PC-3 (cell line): ENCODE results near the gene LOXHD1. TPM values are rescaled to one million over a fixed set of nuclear protein-coding genes. Genes with fewer than 3 reads are reported as not detected.

Experiments used
- ATAC-seq: fragments of 200-7000 bp; cut with Tn5 transposase; 2 replicates; pipeline ENCODE4 v1.9.1; 2020; ENCODE audit warnings: mild to moderate bottlenecking, moderate library complexity
- BruUV-seq: library from RNA; stranded (reverse); fragments of 400-500 nt; replicated peaks from 2 replicates; lab custom pipeline; 2021; lab: Mats Ljungman, UMichigan
- CTCF ChIA-PET: fragments of 300-600 bp; sonication (Branson Sonifier 250); formaldehyde crosslinking; loops from one replicate; lab custom pipeline; 2022; ENCODE audit warnings: antibody characterized with exemption; lab: Charles Lee
- POLR2A ChIA-PET: fragments of 300-600 bp; sonication (Branson Sonifier 250); formaldehyde crosslinking; loops from one replicate; lab custom pipeline; 2022; ENCODE audit warnings: antibody characterized with exemption; ENCODE audit not compliant: unreplicated experiment; lab: Charles Lee
- DNase-seq: peaks from one replicate; pipeline ENCODE4 v3.0.0-alpha.2; 2015
- H2AFZ ChIP-seq: fragments of 300-600 bp; sonication (generic); 2 replicates; pipeline ENCODE4 v1.6.0; 2016; ENCODE audit warnings: antibody characterized with exemption, low read length
- H3F3A ChIP-seq: fragments of 300-600 bp; sonication (generic); one replicate; pipeline ENCODE4 v1.6.0; 2017; ENCODE audit warnings: antibody characterized with exemption, low read length, control low read depth, mild to moderate bottlenecking; ENCODE audit not compliant: unreplicated experiment
- H3K27ac ChIP-seq: fragments of 300-600 bp; sonication (generic); 2 replicates; pipeline ENCODE4 v1.5.1; 2016; ENCODE audit warnings: mild to moderate bottlenecking, low read length
- H3K27me3 ChIP-seq: fragments of 300-600 bp; sonication (generic); 2 replicates; pipeline ENCODE4 v1.6.1; 2016; ENCODE audit warnings: low read length, mixed read lengths
- H3K36me3 ChIP-seq: fragments of 300-600 bp; sonication (generic); 2 replicates; pipeline ENCODE4 v1.6.1; 2016; ENCODE audit warnings: low read depth, mixed run types, low read length, mixed read lengths
- H3K4me1 ChIP-seq: fragments of 300-600 bp; sonication (generic); 2 replicates; pipeline ENCODE4 v1.5.1; 2016; ENCODE audit warnings: low read length; ENCODE audit not compliant: insufficient read depth
- H3K4me2 ChIP-seq: fragments of 300-600 bp; sonication (generic); 2 replicates; pipeline ENCODE4 v1.6.0; 2016; ENCODE audit warnings: low read length
- H3K4me3 ChIP-seq: fragments of 300-600 bp; sonication (generic); 2 replicates; pipeline ENCODE4 v1.5.1; 2016; ENCODE audit warnings: mild to moderate bottlenecking, low read length, mixed read lengths
- H3K79me2 ChIP-seq: fragments of 300-600 bp; sonication (generic); 2 replicates; pipeline ENCODE4 v1.6.1; 2017; ENCODE audit warnings: low read length, mixed read lengths
- H3K9ac ChIP-seq: fragments of 300-600 bp; sonication (generic); 2 replicates; pipeline ENCODE4 v1.6.0; 2016; ENCODE audit warnings: mild to moderate bottlenecking, low read length
- H3K9me2 ChIP-seq: fragments of 300-600 bp; sonication (generic); replicated peaks from 2 replicates; pipeline ENCODE4 v1.6.1; 2016; ENCODE audit warnings: mixed run types, low read length, mixed read lengths
- H3K9me3 ChIP-seq: fragments of 300-600 bp; sonication (generic); 2 replicates; pipeline ENCODE4 v1.6.1; 2016; ENCODE audit warnings: low read length, mixed read lengths
- H4K20me1 ChIP-seq: fragments of 300-600 bp; sonication (generic); 2 replicates; pipeline ENCODE4 v1.6.1; 2016; ENCODE audit warnings: low read length, mixed read lengths
- EZH2phosphoT487 ChIP-seq: fragments of 300-600 bp; sonication (generic); IDR thresholded peaks from 2 replicates; pipeline ENCODE4 v1.6.1; 2018; ENCODE audit warnings: mild to moderate bottlenecking, antibody characterized with exemption, low read length, borderline replicate concordance
- intact Hi-C: fragments of 100-400 bp; cut with micrococcal nuclease; formaldehyde crosslinking; loops from 2 replicates; pipeline ENCODE4 v1.9.0; 2023
- total RNA-seq: library from RNA; depleted of rRNA; stranded (reverse); fragments of >200 nt; gene quantifications from 2 replicates; pipeline ENCODE4 v1.2.3, GENCODE V29; 2014; rRNA removed

The LOXHD1 gene
- total RNA-seq, 1 experiment from 2014 or later: not detected

DNA sequence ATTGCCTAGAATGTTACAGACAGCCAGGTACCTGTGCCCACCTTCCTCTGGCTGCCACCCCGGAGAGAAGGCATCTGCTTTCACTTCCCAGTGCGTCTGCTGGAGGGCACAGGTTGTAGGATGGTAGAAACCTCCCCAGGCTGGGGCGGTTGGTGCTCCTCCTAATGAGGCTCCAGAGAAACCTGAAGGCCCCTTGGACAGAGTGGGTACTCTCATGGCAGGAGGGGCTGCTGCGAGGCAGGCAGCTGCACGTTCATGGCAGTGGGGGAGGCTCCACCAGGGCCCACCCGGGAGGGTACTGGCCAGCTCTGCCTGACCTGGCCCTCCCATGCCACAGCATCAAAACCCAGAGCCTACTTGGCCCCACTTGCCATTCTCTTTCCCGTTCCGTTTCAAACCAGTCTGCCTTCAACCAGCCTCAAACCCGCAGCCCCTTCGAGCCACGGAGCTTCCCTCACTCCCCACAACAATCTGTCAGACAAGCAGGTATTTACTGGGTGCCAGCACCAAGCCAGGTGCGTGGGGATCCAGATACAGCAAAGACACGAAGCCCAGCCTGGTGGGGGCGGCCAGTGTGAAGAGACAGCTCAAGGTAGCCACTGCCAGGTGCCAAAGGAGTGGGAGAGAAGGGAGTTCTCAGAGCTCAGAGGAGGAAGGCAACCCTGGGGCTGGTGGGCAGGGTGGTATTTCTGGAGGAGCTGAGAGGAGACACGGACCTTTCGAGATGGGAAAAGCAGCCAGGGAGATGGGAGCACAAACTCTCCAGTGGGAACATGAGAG lies 229.6 kb downstream of the LOXHD1 start:
- no TSS peak for BruUV-seq
- CTCF ChIA-PET: no interaction called here

More for the DNA sequence above, 229.6 kb downstream of the LOXHD1 start:
- POLR2A ChIA-PET: no interaction called here
- Histone ChIP-seq H3K4me3 (no peak overlapping the region), H4K20me1 (no peaks in the 10 kb centered on the region), H3K27ac (no peak overlapping the region), H3K4me2 (no peak overlapping the region), H3K36me3 (no peaks in the 10 kb centered on the region), H3K9me3 (no peaks in the 10 kb centered on the region), H3K79me2 (no peaks in the 10 kb centered on the region), H2AFZ (no peak overlapping the region), H3K27me3 (no peaks in the 10 kb centered on the region), H3K9me2 (no peaks in the 10 kb centered on the region), H3K4me1 (no peaks in the 10 kb centered on the region), H3F3A (no peaks in the 10 kb centered on the region), H3K9ac (no peak overlapping the region)
- DNase-seq: no peak
- intact Hi-C loops: no loop called here
- no peak for ATAC-seq
- no peak for TF ChIP-seq EZH2phosphoT487

Other genes with a start within 250 kb of the LOXHD1 start
- gene ST8SIA5, start 99.8 kb upstream of the LOXHD1 start, total RNA-seq: 0.04 TPM in 1 of 2 replicates, not detected in the other